Heart left ventricle (tissue), 16 donors: Measurements from ENCODE around the gene GPRIN3. TPM values are rescaled to one million over a fixed set of nuclear protein-coding genes. Genes with fewer than 3 reads are reported as not detected.

Source experiments
- ATAC-seq, 4 donors: fragments of 200-7000 bp; cut with Tn5 transposase; one replicate each; pipeline ENCODE4 v1.9.1; 2020 to 2022; ENCODE audit warnings: moderate library complexity in 4 of 4, mild to moderate bottlenecking in 3 of 4, moderate number of reproducible peaks in 1 of 4
- DNase-seq, 5 donors: peaks; one replicate each; pipeline ENCODE4 v3.0.0-alpha.2; 2020
- H3K27ac ChIP-seq, 12 donors: fragments of 200-600 bp; sonication (generic) in 4 of 12; one replicate each; pipeline versions ENCODE4 v1.5.0 to v1.8.0; 2016 to 2022; ENCODE audit warnings: mild to moderate bottlenecking in 2 of 12
- H3K27me3 ChIP-seq, 9 donors: fragments of 200-600 bp; sonication (generic) in 2 of 9; one replicate each; pipeline versions ENCODE4 v1.5.1 to v1.8.0; 2016 to 2022; ENCODE audit warnings: mild to moderate bottlenecking in 3 of 9
- H3K36me3 ChIP-seq, 9 donors: fragments of 200-600 bp; sonication (generic) in 2 of 9; one replicate each; pipeline versions ENCODE4 v1.5.0 to v1.8.0; 2018 to 2022; ENCODE audit warnings: mild to moderate bottlenecking in 2 of 9
- H3K4me1 ChIP-seq, 12 donors: fragments of 200-600 bp; sonication (generic) in 4 of 12; one replicate each; pipeline versions ENCODE4 v1.5.0 to v1.8.0; 2016 to 2022; ENCODE audit warnings: mild to moderate bottlenecking in 3 of 12
- H3K4me3 ChIP-seq, 12 donors: fragments of 200-600 bp; sonication (generic) in 4 of 12; one replicate each; pipeline versions ENCODE4 v1.5.0 to v1.8.0; 2017 to 2022; ENCODE audit warnings: mild to moderate bottlenecking in 9 of 12, moderate library complexity in 4 of 12
- H3K9me3 ChIP-seq, 12 donors: fragments of 200-600 bp; sonication (generic) in 4 of 12; one replicate each; pipeline versions ENCODE4 v1.5.0 to v1.8.0; 2016 to 2022; ENCODE audit warnings: mild to moderate bottlenecking in 1 of 12
- POLR2A ChIP-seq, 2 donors: fragments of 450-650 bp; IDR thresholded peaks; one replicate each; pipeline ENCODE4 v1.6.1; 2017; ENCODE audit warnings: antibody characterized with exemption in 2 of 2, mild to moderate bottlenecking in 2 of 2, moderate library complexity in 2 of 2
- WGBS, 4 donors: extraction: QIAGEN DNeasy Blood & Tissue Kit in 2 of 4; methylation state at CpG; one replicate each; pipeline versions ENCODE4 v1.1.5 to v1.1.7; 2013 to 2018; 5-methylcytosine and 5-hydroxymethylcytosine counted together
- intact Hi-C, 10 donors: fragments of 100-400 bp; cut with DNase I; formaldehyde crosslinking; loops; one replicate each; pipeline versions ENCODE4 v1.11.1 to v1.14.2; 2022
- polyA plus RNA-seq, 2 donors: library from polyadenylated mRNA; stranded (reverse); fragments of 200-250 nt; gene quantifications; one replicate each; pipeline ENCODE4 v1.2.3, GENCODE V29; 2013
- total RNA-seq, 9 donors: library from RNA; depleted of rRNA in 2 of 9; stranded (reverse); fragments of >200 nt in 2 of 9; fragmentation: NEBNext Ultra II Directional in 3 of 9; extraction: Animal tissue kit (Norgen Biotek cat#: 25700) in 3 of 9; gene quantifications; one replicate each; pipeline versions ENCODE4 v1.1.0 to v1.2.4, GENCODE V29; 2016 to 2023
- TF ChIP-seq, protein P1 (sequence below), 12 donors: fragments of 200-600 bp; sonication (generic) in 4 of 12; IDR thresholded peaks; one replicate each; pipeline versions ENCODE4 v1.5.0 to v1.8.0; 2018 to 2022; ENCODE audit warnings: antibody characterized with exemption in 12 of 12, mild to moderate bottlenecking in 5 of 12
- donor health status: ischemic (EF 13 %, LVEDD 7.1; RV severe dilation, severe dysfunction).
- donor health status: healthy with polysubstance abuse.
- donor health status: DM: no; HTN: yes; CAD: no.
- donor health status: DM: no; HTN: no; CAD: no.
- donor health status: ischemic (EF 25% LVEDD 6.9; RV normal size, moderate dysfunction).
- donor health status: ischemic (EF 25% LVEDD 5.7; RV mildly dilated, moderate dysfunction).
- donor health status: healthy.
- donor health status: DM: yes; HTN: yes; CAD: no.
- donor health status: ischemic (EF 35%, LVEDD 5.7; RV mildly dilated, moderate dysfunction).
- donor health status: nonischemic (EF 11% LVEDD 7.7; RV severe dilation, severe dysfunction).
- donor health status: DM: yes; HTN: yes; CAD: no.
- donor health status: PGD.
- donor health status: ischemic (EF 29% LVEDD 5.4; RV normal size, mild dysfunction).
- donor health status: nonischemic (EF 23%, LVEDD 6.1; RV moderate dilation, normal function).

Gene GPRIN3
- total and polyA plus RNA-seq, 11 donors, result 2.4 to 16.5 (median 13.0) TPM

GRCh38 chr4:89259301-89260028 is 48.1 kb downstream of the GPRIN3 start:
- Histone ChIP-seq H3K27me3 (no peaks in the 10 kb centered on the region), H3K36me3 (no peaks in the 10 kb centered on the region), H3K4me3 (no peak overlapping the region), H3K4me1 (peaks cover 0 to 55% (median 23%) of the 10 kb centered on the region in 12 donors), H3K27ac (peak overlapping the region in 9 of 12 donors; percentile 24 to 64 (median 54)), H3K9me3 (no peaks in the 10 kb centered on the region)
- 60 to 80% (median 75%) methylated on average over 4 of the region's 4 CpGs for WGBS, 4 donors
- DNase-seq, result no peak
- ATAC-seq, result peak; percentile 18 to 51 (median 40)
- intact Hi-C loops, result loop anchor here in 8 of 10 donors (5.0 to 10.0 kb wide), 6 partner anchors 33 to 175 kb away; partner anchors contain the start of gene GPRIN3 (in 4 of the 8)
- TF ChIP-seq, protein P1, sequence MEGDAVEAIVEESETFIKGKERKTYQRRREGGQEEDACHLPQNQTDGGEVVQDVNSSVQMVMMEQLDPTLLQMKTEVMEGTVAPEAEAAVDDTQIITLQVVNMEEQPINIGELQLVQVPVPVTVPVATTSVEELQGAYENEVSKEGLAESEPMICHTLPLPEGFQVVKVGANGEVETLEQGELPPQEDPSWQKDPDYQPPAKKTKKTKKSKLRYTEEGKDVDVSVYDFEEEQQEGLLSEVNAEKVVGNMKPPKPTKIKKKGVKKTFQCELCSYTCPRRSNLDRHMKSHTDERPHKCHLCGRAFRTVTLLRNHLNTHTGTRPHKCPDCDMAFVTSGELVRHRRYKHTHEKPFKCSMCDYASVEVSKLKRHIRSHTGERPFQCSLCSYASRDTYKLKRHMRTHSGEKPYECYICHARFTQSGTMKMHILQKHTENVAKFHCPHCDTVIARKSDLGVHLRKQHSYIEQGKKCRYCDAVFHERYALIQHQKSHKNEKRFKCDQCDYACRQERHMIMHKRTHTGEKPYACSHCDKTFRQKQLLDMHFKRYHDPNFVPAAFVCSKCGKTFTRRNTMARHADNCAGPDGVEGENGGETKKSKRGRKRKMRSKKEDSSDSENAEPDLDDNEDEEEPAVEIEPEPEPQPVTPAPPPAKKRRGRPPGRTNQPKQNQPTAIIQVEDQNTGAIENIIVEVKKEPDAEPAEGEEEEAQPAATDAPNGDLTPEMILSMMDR (IDR thresholded peaks at IDR 0.05), result no peak
- TF ChIP-seq POLR2A (IDR thresholded peaks at IDR 0.05), result no peak

DNA sequence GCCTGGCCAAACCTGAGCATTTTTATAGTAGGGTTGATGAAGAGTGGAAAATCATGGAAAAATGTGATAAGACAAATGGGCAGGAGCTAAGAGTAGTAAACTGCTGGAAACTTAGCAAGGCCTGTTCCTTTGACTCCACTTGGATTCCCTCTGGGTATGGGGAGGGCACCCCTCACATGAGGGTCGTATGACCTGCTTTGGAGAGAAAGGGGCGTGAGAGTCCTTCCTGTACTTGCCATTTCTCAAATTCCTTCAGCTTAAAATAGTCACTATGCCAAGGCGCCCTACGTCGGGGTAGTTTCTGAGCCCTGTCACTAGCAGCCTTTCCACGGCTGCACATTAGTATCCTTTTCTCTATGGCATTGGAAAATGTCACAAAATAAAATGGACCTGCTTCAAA is 49.1 kb downstream of the GPRIN3 start:
- Histone ChIP-seq H3K9me3 (no peaks in the 10 kb centered on the region), H3K27ac (peak overlapping the region in 9 of 12 donors; percentile 5 to 62 (median 45)), H3K36me3 (no peaks in the 10 kb centered on the region), H3K4me3 (no peak overlapping the region), H3K4me1 (peaks cover 0 to 52% (median 23%) of the 10 kb centered on the region in 12 donors), H3K27me3 (no peaks in the 10 kb centered on the region)
- TF ChIP-seq, protein P1 (IDR thresholded peaks at IDR 0.05), result no peak
- TF ChIP-seq POLR2A (IDR thresholded peaks at IDR 0.05), result no peak
- DNase-seq (no peak), ATAC-seq (peak in 1 of 4 donors; percentile 38)
- intact Hi-C loops, result loop anchor here in 8 of 10 donors (5.0 to 10.0 kb wide), 6 partner anchors 34 to 176 kb away; partner anchors contain the start of gene GPRIN3 (in 4 of the 8)
- 50 to 59% (median 54%) methylated on average over 6 of the region's 6 CpGs for WGBS, 4 donors

GRCh38 chr4:89257376-89257775 is 50.2 kb downstream of the GPRIN3 start:
- intact Hi-C loops, result loop anchor here in 8 of 10 donors (5.0 to 10.0 kb wide), 6 partner anchors 35 to 177 kb away; partner anchors contain the start of gene GPRIN3 (in 4 of the 8)
- H3K27ac ChIP-seq, result peak overlapping the region in 7 of 12 donors; percentile 28 to 58 (median 45)
- H3K4me3 ChIP-seq, result no peak overlapping the region
- 30 to 41% (median 36%) methylated on average over 2 of the region's 2 CpGs for WGBS, 4 donors
- no peaks in the 10 kb centered on the region for H3K27me3 ChIP-seq
- ATAC-seq (no peak), DNase-seq (no peak)
- no peaks in the 10 kb centered on the region for H3K36me3 ChIP-seq
- H3K4me1 ChIP-seq, result peaks cover 0 to 49% (median 23%) of the 10 kb centered on the region in 12 donors
- no peaks in the 10 kb centered on the region for H3K9me3 ChIP-seq
- no peak for TF ChIP-seq POLR2A (IDR thresholded peaks at IDR 0.05)
- TF ChIP-seq, protein P1 (IDR thresholded peaks at IDR 0.05), result no peak

DNA sequence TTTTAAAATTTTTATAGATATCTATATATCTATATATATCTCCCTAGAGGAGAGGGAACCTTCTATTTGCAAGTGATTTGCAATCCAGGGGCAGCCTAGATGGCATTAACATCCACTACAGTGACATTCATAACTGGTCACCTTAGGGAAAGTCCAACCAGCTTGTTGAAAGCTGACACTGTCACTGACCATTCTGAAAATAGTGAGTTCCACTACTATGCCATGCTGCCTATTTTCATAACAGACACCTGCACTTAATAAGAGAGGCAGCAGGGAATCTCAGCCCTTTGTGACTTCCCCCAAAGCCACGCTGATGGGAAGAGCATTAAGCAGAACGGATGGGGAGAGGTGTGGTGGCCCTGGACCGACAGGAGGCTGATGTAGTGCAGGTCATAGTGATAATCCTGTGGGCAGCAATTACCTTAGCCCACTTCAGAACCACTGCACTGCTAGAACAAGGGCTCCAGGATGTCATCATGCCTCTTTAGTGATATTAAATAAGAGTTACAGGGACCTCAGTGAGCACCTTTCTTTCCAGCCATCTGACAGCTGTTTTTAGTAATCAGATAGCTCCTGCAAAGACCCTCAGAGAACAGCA is 51.3 kb downstream of the GPRIN3 start:
- WGBS, 4 donors, result 42 to 56% (median 48%) methylated on average over 3 of the region's 3 CpGs
- DNase-seq (no peak), ATAC-seq (peak in 3 of 4 donors; percentile 18 to 58 (median 31))
- Histone ChIP-seq H3K4me3 (no peak overlapping the region), H3K27ac (peak overlapping the region in 7 of 12 donors; percentile 28 to 58 (median 45)), H3K4me1 (peaks cover 0 to 49% (median 23%) of the 10 kb centered on the region in 12 donors), H3K27me3 (no peaks in the 10 kb centered on the region), H3K9me3 (no peaks in the 10 kb centered on the region), H3K36me3 (no peaks in the 10 kb centered on the region)
- TF ChIP-seq, protein P1 (IDR thresholded peaks at IDR 0.05), result no peak
- no peak for TF ChIP-seq POLR2A (IDR thresholded peaks at IDR 0.05)
- intact Hi-C loops, result loop anchor here in 8 of 10 donors (5.0 to 10.0 kb wide), 6 partner anchors 36 to 178 kb away; partner anchors contain the start of gene GPRIN3 (in 4 of the 8)
